Measurements from ENCODE around the gene PHLPP1.

- TF ChIP-seq POLR2A (IDR thresholded peaks at IDR 0.05; ENCODE audit: low read length): no peak
- TF ChIP-seq GATA1 (IDR thresholded peaks at IDR 0.05; ENCODE audit: low read depth, low read length): no peak
Measured at GRCh38 chr18:62772860-62773584, 57.7 kb downstream of the PHLPP1 start.
